ENCODE measurements around the gene KBTBD2. TPM values are rescaled to one million over a fixed set of nuclear protein-coding genes. Genes with fewer than 3 reads are reported as not detected.
"Not testable (repeated sequence)": the region's sequence is repeated elsewhere in the genome, so short reads cannot be mapped to it uniquely, and the experiment has no call there.

The KBTBD2 gene
- total RNA-seq, 6 experiments from 2014 or later: 20.8 to 24.5 (median 22.0) TPM

DNA sequence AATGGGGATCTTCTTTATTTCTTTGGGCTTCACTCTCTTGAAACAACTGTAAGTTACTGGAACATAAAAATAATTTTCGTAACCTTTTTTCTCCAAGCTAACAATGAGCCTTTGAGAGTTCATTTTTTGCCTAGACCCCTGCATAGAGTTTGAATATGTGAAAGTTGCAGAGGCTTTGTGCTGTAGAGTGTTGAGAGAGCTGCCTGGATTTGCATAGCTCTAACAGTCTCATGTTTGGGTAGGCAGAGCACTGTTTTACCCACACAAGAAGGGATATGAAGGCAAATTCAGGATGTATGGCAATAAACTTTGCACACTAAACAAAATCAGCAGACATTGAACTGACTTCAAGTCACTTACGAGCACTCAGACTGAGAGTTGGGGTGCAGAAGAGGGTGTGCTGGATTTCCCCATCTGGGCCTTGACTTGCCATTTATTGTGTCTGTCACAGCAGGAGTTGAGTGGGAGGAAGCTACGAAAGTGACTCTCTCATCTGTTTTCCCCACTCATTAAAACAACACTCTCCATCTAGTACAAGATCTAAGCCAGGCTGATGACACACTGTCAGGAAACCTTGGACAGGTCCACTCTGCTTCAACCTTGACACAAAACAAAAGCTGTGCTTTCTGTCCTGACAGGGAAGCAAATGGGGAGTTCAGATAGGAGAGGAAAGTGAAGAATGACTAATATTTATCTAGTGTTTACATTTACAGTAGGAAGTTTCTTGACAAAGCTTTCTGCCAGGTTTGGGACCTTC, 62.4 kb downstream of the KBTBD2 start:
- H3K9me3 Mint-ChIP-seq; H3K4me3 Mint-ChIP-seq; H3K27me3 Mint-ChIP-seq (ENCODE audit: insufficient read depth); H3K36me3 Mint-ChIP-seq (ENCODE audit: low read depth); DNase-seq; H3K27ac Mint-ChIP-seq; H3K4me1 Mint-ChIP-seq (ENCODE audit: low read depth): not testable (repeated sequence)

Other genes with a start within 250 kb of the KBTBD2 start
- 100 to 1,000 TPM; 196 to 241 (median 214) TPM for gene FKBP9, start 65.7 kb upstream of the KBTBD2 start, total RNA-seq (2021; fragmentation: NEBNext Ultra II Directional; extraction: Animal tissue kit (Norgen Biotek cat#: 25700))
- 10 to 100 TPM; 15.3 to 19.4 (median 16.4) TPM for gene NT5C3A, start 171.0 kb upstream of the KBTBD2 start, total RNA-seq (2021; fragmentation: NEBNext Ultra II Directional; extraction: Animal tissue kit (Norgen Biotek cat#: 25700))
- 10 to 100 TPM; 11.4 to 16.6 (median 14.9) TPM for gene RP9, start 217.6 kb upstream of the KBTBD2 start, total RNA-seq (2021; fragmentation: NEBNext Ultra II Directional; extraction: Animal tissue kit (Norgen Biotek cat#: 25700))
- 10 to 100 TPM; 10.6 to 13.0 (median 12.1) TPM for gene BBS9, start 237.8 kb upstream of the KBTBD2 start, total RNA-seq (2021; fragmentation: NEBNext Ultra II Directional; extraction: Animal tissue kit (Norgen Biotek cat#: 25700))